HG03520 (cell line): Measurements from ENCODE around the gene SMCO1.
"Not testable (repeated sequence)": the region's sequence is repeated elsewhere in the genome, so short reads cannot be mapped to it uniquely, and the experiment has no call there.

ENCODE experiments used
- ATAC-seq: cut with Tn5 transposase; IDR thresholded peaks from one replicate; pipeline ENCODE4 v1.9.1; 2021; ENCODE audit warnings: mild to moderate bottlenecking, moderate library complexity; ENCODE audit not compliant: unreplicated experiment

Gene SMCO1

GRCh38 chr3:196496183-196496582, 19.0 kb downstream of the SMCO1 start:
- ATAC-seq, result no peak

- no peak for ATAC-seq
Measured at GRCh38 chr3:196493292-196493691, 21.9 kb downstream of the SMCO1 start.

- no peak for ATAC-seq
Measured at GRCh38 chr3:196492080-196492479, 23.1 kb downstream of the SMCO1 start.

- no peak for ATAC-seq
Measured at GRCh38 chr3:196489747-196490146, 25.4 kb downstream of the SMCO1 start.

- ATAC-seq, result no peak
Measured at GRCh38 chr3:196486263-196486662, 28.9 kb downstream of the SMCO1 start.

- no peak for ATAC-seq
Measured at GRCh38 chr3:196477678-196478077, 37.5 kb downstream of the SMCO1 start.

GRCh38 chr3:196472286-196472685, 42.9 kb downstream of the SMCO1 start:
- no peak for ATAC-seq

- ATAC-seq, result no peak
Measured at GRCh38 chr3:196471551-196471950, 43.6 kb downstream of the SMCO1 start.

- not testable (repeated sequence) for ATAC-seq
Measured at GRCh38 chr3:196470182-196470581, 45.0 kb downstream of the SMCO1 start.

GRCh38 chr3:196463804-196464203, 51.3 kb downstream of the SMCO1 start:
- ATAC-seq, result no peak

- no peak for ATAC-seq
Measured at GRCh38 chr3:196463478-196463756, 51.7 kb downstream of the SMCO1 start.

- ATAC-seq, result not testable (repeated sequence)
Measured at GRCh38 chr3:196462680-196463477, 52.3 kb downstream of the SMCO1 start.

GRCh38 chr3:196458063-196458462, 57.1 kb downstream of the SMCO1 start:
- ATAC-seq, result no peak

- ATAC-seq, result not testable (repeated sequence)
Measured at GRCh38 chr3:196457470-196457869, 57.7 kb downstream of the SMCO1 start.
